ENCODE results near the gene HYDIN.
"Not testable (repeated sequence)": the region's sequence is repeated elsewhere in the genome, so short reads cannot be mapped to it uniquely, and the experiment has no call there.

GRCh38 chr16:71019067-71019682 is 211.3 kb downstream of the HYDIN start:
- not testable (repeated sequence) for TF ChIP-seq EP300 (IDR thresholded peaks at IDR 0.05; ENCODE audit: borderline replicate concordance in 1 of 2, low read depth in 1 of 2, low read length in 1 of 2); USF1 (IDR thresholded peaks at IDR 0.05; ENCODE audit: borderline replicate concordance, low read depth); CTCF (IDR thresholded peaks at IDR 0.05); GABPA (IDR thresholded peaks at IDR 0.05; ENCODE audit: low read depth); POLR2AphosphoS5 (IDR thresholded peaks at IDR 0.05; ENCODE audit: low read depth, low read length)
